Measurements from ENCODE around the gene ABCD1.
"Not testable (repeated sequence)": the region's sequence is repeated elsewhere in the genome, so short reads cannot be mapped to it uniquely, and the experiment has no call there.

ABCD1 gene

GRCh38 chrX:153736071-153736820, 11.6 kb downstream of the ABCD1 start:
- no peak for DNase-seq

DNA sequence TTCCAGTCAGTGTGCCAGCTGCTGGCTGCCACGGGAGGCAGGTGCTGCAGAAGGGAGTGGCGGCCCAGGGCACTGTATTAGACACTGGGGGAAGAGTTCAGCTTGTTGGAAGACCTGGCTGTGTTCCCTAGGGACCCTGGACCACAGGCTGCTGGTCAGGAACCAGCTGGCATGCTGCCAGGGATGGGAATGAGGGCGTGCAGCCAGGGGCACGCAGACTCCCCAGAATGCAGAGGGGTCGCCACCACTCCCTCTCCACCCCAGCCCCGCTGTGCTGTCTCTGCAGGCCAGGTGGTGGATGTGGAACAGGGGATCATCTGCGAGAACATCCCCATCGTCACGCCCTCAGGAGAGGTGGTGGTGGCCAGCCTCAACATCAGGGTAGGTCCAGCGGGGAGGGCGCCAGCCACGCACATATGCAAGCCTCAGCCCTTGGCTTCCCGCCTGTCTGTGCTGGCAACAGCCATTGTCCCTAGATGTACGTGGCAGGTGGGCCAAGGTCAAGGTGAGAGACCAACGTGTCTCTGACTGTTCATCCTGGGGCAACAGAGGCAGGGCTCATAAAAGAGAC, 12.3 kb downstream of the ABCD1 start:
- DNase-seq: no peak

DNA sequence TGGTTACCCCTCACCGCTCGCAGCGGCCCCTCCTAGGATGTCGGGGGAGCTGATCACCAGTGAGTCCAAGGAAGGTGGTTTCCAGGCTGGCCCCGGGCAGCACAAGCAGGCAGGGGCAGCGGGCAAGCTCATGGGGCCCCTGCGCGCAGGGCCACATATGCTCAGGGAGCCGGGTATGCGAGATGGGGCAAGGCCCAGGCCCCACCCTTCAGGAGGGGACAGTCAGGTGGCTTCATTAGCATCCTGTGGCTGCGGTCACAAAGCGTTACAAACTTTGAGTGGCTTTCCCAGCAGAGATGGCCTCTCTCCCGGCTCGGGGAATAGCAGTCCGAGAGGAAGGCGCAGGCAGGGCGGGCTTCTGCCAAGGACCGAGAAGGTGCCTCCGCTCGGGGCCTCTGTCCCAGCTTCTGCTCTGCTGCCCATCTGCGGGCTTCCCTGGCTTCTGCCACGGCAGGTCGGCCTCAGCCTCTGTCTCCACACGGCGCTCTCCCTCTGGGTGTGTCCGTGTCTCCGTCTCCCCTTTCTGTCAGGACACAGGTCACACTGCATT, 13.5 kb downstream of the ABCD1 start:
- DNase-seq: no peak

DNA sequence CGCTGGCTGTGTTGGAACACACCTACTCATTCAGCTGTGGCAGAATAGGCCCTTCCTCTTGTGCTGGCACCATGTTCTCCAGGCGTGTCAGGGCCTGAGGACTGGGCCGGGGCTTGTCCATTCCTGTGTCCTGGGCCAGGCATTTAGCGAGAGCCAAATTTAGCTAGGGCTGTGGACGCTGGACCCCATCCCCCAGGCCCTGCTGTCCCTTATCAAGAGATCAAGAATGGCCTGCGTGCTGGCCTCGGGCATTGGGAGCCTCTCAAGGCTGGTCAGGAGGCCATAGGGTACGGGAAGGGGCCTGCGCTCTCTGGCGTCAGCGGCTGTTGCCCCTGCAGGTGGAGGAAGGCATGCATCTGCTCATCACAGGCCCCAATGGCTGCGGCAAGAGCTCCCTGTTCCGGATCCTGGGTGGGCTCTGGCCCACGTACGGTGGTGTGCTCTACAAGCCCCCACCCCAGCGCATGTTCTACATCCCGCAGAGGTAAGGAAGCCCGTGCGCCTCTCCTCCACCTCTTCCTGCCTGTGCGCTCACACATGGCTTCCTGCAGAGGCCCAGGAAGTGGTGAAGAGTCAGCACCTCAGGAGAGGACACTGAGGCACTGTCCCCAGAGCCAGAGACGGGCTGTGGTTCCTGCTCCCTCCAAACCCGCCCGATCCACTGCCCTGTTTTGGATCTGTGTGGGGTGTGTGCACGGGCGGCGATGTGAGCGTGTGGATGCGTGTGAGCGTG, 15.3 kb downstream of the ABCD1 start:
- DNase-seq: no peak

GRCh38 chrX:153740631-153741222, 16.1 kb downstream of the ABCD1 start:
- no peak for DNase-seq

DNA sequence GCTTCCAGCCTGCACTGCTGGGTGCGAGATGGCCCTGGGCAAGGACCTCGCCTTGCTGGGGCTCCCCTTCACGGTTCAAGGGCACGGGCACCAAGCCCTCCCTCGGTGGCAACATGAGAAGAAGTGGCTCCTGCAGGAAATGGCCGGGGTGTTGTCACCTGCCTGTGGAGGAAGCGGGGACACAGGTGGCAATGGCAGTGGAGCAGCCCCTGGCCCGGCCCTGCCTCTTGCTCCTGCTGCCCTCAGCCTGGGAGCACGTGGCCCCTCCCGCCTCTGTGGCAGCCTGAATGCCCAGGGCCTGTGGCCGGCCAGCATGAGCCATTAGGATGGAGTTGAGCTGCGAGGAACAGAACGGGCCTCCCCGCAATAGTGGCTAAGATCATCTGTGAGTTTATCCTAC, 16.8 kb downstream of the ABCD1 start:
- DNase-seq: no peak

GRCh38 chrX:153742111-153742510, 17.5 kb downstream of the ABCD1 start:
- not testable (repeated sequence) for DNase-seq

- DNase-seq: not testable (repeated sequence)
These were observed 18.3 kb downstream of the ABCD1 start for GRCh38 chrX:153742796-153743467.

GRCh38 chrX:153743468-153744209, 19.0 kb downstream of the ABCD1 start:
- not testable (repeated sequence) for DNase-seq

DNA sequence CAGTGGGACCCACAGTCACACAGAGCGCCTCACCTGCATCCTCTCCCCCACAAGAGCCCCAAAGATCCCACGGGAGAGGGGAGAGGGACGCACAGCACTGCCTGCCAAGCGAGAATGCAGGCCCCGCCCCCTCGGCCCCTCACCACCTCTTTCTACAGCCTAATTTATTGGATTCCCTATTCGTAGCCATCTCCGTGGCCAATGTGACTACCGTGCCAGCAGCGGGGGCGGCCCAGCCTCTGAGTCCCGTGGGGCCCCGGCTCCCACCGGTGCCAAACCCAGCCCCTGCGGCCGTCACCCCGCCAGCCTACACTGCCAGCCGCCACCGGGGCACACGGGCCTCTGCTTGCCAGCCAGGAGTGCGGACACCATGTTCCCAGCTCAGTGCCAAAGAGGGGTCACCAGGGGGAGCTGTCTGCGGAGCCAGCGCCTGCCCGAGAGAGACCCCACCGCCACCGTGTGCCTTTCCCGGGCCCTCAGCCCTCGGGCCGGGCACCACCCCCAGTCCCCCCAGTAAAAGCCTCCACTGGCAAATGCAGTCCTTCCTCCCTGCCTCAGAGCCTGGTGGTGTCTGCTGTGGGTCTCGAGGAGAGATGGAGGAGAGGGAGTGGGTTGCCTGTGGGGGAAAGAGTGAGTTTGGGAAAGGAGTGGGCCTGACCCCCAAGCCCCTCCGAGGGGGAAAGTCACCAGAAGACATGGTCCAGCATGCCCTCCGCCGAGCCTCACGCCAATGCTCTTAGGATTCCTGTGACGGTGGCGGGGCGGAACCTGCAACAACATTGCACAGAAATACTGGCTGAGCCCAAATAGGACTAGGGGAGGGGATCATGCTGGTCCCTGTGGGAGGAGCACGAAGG, 19.8 kb downstream of the ABCD1 start:
- DNase-seq: no peak

GRCh38 chrX:153745067-153745433, 20.4 kb downstream of the ABCD1 start:
- not testable (repeated sequence) for DNase-seq

DNA sequence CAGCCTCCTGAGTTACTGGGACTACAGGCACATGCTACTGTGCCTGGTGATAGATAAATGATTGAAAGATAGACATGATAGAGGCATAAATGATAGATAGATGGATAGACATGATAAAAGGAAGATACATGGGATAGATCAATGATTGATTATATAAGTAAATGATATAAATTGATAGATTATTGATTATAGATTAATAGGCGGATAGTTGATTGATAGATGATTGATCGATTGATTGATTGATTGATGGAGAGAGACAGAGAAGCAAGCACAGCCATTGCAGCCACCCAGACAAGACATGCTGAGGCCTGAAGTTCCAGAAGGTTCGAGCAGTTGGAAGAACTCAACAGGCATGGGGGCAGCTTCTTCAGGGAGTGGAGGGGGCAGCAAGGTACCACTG, 21.7 kb downstream of the ABCD1 start:
- no peak for DNase-seq

GRCh38 chrX:153746991-153747390, 22.3 kb downstream of the ABCD1 start:
- DNase-seq: not testable (repeated sequence)

- not testable (repeated sequence) for DNase-seq
These were observed 24.4 kb downstream of the ABCD1 start for GRCh38 chrX:153749017-153749416.

DNA sequence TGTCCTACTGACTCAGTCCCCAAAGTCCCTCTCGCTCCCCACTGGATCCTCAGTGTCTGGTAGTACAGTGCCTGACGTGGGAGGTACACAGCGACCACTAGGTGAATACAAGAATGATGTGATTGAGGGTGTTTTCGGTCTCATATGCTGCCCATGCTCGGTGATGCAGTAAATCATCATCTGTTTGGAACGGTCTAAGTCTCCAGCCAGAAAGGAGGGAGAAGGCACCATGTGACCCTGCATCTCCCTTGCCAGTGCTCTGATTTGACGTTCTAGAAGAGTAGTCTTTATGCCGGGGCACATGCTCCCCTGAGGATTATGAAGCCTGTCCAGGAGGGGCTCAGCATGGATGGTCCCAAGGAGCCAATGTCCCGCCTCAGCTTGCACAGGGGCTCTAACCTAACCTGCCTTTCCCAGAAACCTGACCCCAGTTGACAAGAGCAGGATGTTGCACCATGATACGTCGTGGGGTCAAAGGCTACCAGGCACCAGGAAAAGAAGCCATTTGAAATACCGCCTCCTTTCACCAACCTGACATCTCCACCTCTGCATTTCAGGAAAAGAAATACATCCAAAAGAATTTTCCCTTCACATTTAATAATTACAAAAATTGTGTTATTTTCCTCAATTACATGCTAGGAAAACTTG, 25.6 kb downstream of the ABCD1 start:
- no peak for DNase-seq

DNA sequence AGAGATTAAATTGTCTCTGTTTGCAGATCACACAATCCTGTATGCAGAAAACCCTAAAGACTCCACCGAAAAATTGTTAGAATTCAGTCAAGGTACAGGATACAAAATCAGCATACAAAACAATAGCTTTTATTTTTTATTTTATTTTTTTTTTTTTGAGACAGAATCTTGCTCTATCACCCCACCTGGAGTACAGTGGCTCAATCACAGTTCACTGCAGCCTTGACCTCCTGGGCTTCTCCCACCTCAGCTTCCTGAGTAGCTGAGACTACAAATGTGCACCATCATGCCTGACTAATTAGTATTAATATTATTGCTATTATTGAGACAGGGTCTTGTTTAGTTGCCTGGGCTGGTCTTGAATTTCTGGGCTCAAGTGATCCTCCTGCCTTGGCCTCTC, 30.5 kb downstream of the ABCD1 start:
- no peak for DNase-seq

DNA sequence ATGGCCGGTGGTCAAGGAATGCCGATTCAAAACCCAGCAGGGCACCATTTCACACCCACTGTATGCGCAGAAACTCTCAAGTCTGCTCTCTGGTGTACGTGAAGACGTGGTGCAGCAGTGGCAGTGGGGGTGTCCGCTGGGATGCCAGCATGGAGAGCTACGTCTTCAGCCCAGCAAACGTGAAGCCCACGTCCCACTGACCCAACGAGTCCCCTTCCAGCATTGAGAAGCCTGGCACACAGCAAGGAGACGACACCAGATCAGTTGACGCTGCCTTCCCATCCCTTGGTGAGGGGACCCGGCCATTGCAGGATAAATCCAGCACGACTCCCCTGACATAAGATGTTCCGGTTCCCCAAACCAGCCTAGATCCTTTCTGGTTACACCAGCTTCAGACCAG, 37.2 kb downstream of the ABCD1 start:
- DNase-seq: no peak

GRCh38 chrX:153762626-153763173, 38.0 kb downstream of the ABCD1 start:
- DNase-seq: no peak

DNA sequence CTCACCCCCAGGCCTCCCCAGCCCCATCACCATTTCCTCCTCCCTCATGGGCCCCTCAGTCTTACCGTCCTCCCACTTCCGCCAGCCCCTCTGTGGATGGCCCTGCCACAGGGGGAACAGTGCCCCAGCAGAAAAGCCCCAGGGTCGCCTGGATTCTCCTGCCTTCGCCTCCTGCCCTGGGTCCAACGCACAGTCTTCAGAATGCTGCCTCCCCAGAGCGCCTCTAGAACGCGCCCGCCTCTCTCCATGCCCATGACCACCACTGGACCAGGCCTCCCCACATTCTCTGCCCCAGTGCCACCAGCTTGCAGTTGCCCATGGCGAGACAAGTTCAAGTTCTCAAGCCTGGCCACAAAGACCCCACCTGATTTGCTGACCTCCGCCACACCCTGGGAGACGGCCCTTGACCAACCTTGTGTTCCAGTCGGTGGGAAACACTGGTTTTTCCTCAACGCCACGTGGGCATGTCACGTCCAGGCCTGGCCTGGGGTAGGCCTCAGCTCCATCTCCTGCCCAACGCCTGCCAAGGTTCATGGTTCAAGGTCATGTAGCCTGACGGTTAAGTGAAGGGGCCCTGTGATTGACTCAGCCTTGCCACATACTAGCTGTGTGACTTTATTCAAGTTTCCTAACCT, 38.8 kb downstream of the ABCD1 start:
- DNase-seq: no peak

Measured in activated CD4-positive, alpha-beta T cell treated with anti-CD3 and anti-CD28 coated beads, Interleukin-2, amount 50 U/mL, for 4 hours (primary cell).